ENCODE measurements around the gene PDE11A. TPM values are rescaled to one million over a fixed set of nuclear protein-coding genes. Genes with fewer than 3 reads are reported as not detected.

PDE11A gene
- total and polyA plus RNA-seq, 2 of the 13 experiments (the other 11 are each of a cell fraction or from before 2014, with no cell fraction given): 1.2 to 1.7 TPM

- TF ChIP-seq LCORL (IDR thresholded peaks at IDR 0.05) (peak; percentile 88), LCORL (CRISPR knock-in tag; IDR thresholded peaks at IDR 0.05) (no peak), EP300 (IDR thresholded peaks at IDR 0.05; ENCODE audit: low read depth in 2 of 2, low read length in 2 of 2) (peak in 1 of 2 experiments; percentile 59; a peak in 1 of 4 replicates), EP300 (CRISPR knock-in tag; IDR thresholded peaks at IDR 0.05; ENCODE audit: borderline replicate concordance) (peak; percentile 53; the same call in 1 of the 2 replicates), SP5 (CRISPR knock-in tag; IDR thresholded peaks at IDR 0.05; ENCODE audit: borderline replicate concordance, low read depth) (no peak), ZNF350 (CRISPR knock-in tag; IDR thresholded peaks at IDR 0.05; ENCODE audit: borderline replicate concordance, low read depth) (no peak), ERF (CRISPR knock-in tag; IDR thresholded peaks at IDR 0.05) (no peak), ZSCAN22 (CRISPR knock-in tag; IDR thresholded peaks at IDR 0.05) (no peak), RNF219 (CRISPR knock-in tag; IDR thresholded peaks at IDR 0.05) (no peak), SOX13 (IDR thresholded peaks at IDR 0.05) (no peak), SOX13 (CRISPR knock-in tag; conservative IDR thresholded peaks at IDR 0.05 in 1 of 2, IDR thresholded peaks at IDR 0.05 in 1 of 2) (peak in 1 of 2 experiments; percentile 79; a peak in 2 of 4 replicates), MAFF (IDR thresholded peaks at IDR 0.05; ENCODE audit: low read depth, low read length) (no peak), HNF1B (CRISPR knock-in tag; IDR thresholded peaks at IDR 0.05) (no peak), ZNF710 (CRISPR knock-in tag; IDR thresholded peaks at IDR 0.05; ENCODE audit: borderline replicate concordance) (0 out of 2 replicates have a peak, but pooled peaks have one; percentile 24), ZSCAN20 (CRISPR knock-in tag; IDR thresholded peaks at IDR 0.05; ENCODE audit: borderline replicate concordance) (no peak), RFX1 (IDR thresholded peaks at IDR 0.05) (no peak), CEBPB (IDR thresholded peaks at IDR 0.05; ENCODE audit: borderline replicate concordance, low read depth, low read length) (peak; percentile 79; the same call in 1 of the 2 replicates), DBP (CRISPR knock-in tag; IDR thresholded peaks at IDR 0.05; ENCODE audit: not compliant biosample characterization) (no peak), MAF1 (CRISPR knock-in tag; IDR thresholded peaks at IDR 0.05; ENCODE audit: borderline replicate concordance) (no peak), SRSF4 (IDR thresholded peaks at IDR 0.05; ENCODE audit: low read depth, low read length, poor library complexity, severe bottlenecking) (no peak), ZNF143 (CRISPR knock-in tag; IDR thresholded peaks at IDR 0.05) (no peak), TFE3 (CRISPR knock-in tag; IDR thresholded peaks at IDR 0.05) (peak; percentile 56; the same call in 1 of the 2 replicates), GABPA (IDR thresholded peaks at IDR 0.05; ENCODE audit: low read depth, low read length) (no peak), GABPA (CRISPR knock-in tag; IDR thresholded peaks at IDR 0.05; ENCODE audit: low read depth) (no peak)
Measured at GRCh38 chr2:178070824-178071223, 1.8 kb downstream of the PDE11A start (continued).
